BJ (cell line): ENCODE measurements around the gene ECHS1. TPM values are rescaled to one million over a fixed set of nuclear protein-coding genes. Genes with fewer than 3 reads are reported as not detected.
"Not testable (repeated sequence)": the region's sequence is repeated elsewhere in the genome, so short reads cannot be mapped to it uniquely, and the experiment has no call there.

ENCODE experiments used
- CTCF ChIA-PET: fragments of 350-600 bp; formaldehyde crosslinking; extraction: SDS; loops from one replicate; lab custom pipeline; 2021; ENCODE audit warnings: antibody characterized with exemption, inconsistent platforms; lab: Yijun Ruan, JAX
- POLR2A ChIA-PET: fragments of 300-600 bp; sonication (Branson Sonifier 250); formaldehyde crosslinking; extraction: SDS; loops from one replicate; lab custom pipeline; 2021; ENCODE audit warnings: antibody characterized with exemption; lab: Charles Lee
- DNase-seq: peaks from one replicate; pipeline ENCODE4 v3.0.0-alpha.2; 2011; ENCODE audit warnings: low read depth
- H3K27me3 ChIP-seq: 2 replicates; pipeline ENCODE4 v1.6.0; 2011; ENCODE audit warnings: low read length; ENCODE audit not compliant: control insufficient read depth, insufficient read depth
- H3K36me3 ChIP-seq: 2 replicates; pipeline ENCODE4 v1.5.1; 2011; ENCODE audit warnings: low read length; ENCODE audit not compliant: control insufficient read depth, insufficient read depth
- H3K4me3 ChIP-seq: 2 replicates; pipeline ENCODE4 v1.5.1; 2011; ENCODE audit warnings: low read depth, mild to moderate bottlenecking, control low read depth, low read length
- polyA plus RNA-seq: library from polyadenylated mRNA; depleted of rRNA; stranded (reverse); fragments of >200 nt; gene quantifications from 2 replicates; pipeline ENCODE4 v1.2.3, GENCODE V29; 2011
- TF ChIP-seq, protein P1 (sequence below): IDR thresholded peaks from 2 replicates; pipeline ENCODE4 v1.5.1; 2011; ENCODE audit warnings: low read depth, mild to moderate bottlenecking, control low read depth, inconsistent platforms, low read length, moderate library complexity; ENCODE audit not compliant: insufficient read depth

ECHS1 gene
- polyA plus RNA-seq, 1 experiment = 63.9 TPM

DNA sequence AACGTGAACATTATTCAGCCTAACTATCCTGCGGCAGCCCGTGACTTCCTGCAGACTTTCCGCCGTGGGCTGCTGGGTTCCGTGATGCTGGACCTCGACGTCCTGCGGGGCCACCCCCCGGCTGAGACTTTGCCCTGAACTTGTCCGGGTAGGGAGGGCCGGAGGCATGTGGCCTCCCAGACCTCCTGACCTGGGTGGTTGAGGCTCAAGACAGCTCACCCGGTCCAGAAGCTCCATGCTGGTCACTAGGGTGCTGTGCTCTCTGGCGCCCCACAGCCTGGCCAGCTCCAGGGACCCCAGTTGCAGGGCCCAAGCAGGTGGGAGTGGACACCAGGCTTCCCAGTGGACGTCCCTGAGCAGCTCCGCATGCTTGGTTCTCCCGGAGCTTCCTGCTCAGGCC is 46.9 kb upstream of the ECHS1 start:
- H3K4me3 ChIP-seq = no peak overlapping the region
- TF ChIP-seq, protein P1, sequence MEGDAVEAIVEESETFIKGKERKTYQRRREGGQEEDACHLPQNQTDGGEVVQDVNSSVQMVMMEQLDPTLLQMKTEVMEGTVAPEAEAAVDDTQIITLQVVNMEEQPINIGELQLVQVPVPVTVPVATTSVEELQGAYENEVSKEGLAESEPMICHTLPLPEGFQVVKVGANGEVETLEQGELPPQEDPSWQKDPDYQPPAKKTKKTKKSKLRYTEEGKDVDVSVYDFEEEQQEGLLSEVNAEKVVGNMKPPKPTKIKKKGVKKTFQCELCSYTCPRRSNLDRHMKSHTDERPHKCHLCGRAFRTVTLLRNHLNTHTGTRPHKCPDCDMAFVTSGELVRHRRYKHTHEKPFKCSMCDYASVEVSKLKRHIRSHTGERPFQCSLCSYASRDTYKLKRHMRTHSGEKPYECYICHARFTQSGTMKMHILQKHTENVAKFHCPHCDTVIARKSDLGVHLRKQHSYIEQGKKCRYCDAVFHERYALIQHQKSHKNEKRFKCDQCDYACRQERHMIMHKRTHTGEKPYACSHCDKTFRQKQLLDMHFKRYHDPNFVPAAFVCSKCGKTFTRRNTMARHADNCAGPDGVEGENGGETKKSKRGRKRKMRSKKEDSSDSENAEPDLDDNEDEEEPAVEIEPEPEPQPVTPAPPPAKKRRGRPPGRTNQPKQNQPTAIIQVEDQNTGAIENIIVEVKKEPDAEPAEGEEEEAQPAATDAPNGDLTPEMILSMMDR = no peak
- POLR2A ChIA-PET = no interaction called here
- CTCF ChIA-PET = interaction anchor here (1.2 to 2.0 kb wide), 2 partner anchors 17 to 19 kb away, joined by 4 to 6 read pairs; no protein-coding TSS in a partner anchor
- H3K27me3 ChIP-seq = no peaks in the 10 kb centered on the region; the same call in 1 of the 2 replicates
- no peak for DNase-seq
- H3K36me3 ChIP-seq = peaks cover 12% of the 10 kb centered on the region

DNA sequence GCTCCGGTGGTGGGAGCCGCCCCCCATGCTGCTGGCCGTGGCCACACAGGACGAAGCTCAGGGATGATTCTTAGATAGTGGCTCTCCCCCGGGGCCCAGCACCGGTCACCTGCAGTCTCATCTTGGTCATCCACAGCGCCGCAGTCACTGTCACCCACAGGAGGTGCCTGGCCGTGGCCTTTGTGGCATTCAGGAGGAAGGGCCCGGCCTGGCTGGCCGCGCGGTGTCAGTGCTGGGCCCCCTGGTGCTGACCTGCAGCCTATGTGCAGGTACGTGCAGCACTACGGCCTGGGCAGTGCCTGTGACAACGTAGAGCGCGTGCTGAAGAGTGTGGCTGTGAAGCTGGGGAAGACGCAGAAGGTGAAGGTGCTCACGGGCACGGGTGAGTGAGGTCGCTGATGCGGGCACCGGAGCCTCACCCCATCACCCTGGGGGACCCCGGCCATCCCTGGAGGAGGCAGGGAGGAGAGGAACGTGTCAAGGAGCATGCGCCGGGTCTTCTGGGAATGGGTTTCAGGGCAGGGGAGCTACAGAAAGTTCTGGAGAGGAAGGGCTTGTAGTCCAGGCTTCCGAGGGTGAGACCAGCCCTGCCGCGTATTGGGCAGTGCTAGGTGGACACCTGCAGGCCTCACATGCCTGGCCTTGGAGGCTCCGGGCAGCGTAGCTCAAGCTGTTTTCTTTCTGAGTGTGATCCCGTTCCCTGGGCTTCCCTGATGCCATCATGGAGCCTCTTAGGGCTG is 46.2 kb upstream of the ECHS1 start:
- no peak overlapping the region for H3K4me3 ChIP-seq
- TF ChIP-seq, protein P1 = no peak
- ChIA-PET POLR2A (no interaction called here), CTCF (interaction anchor here (2.0 kb wide), 1 partner anchor 19 kb away, joined by 6 read pairs; no protein-coding TSS in a partner anchor)
- H3K36me3 ChIP-seq = peaks cover 12% of the 10 kb centered on the region
- no peak for DNase-seq
- no peaks in the 10 kb centered on the region; the same call in 1 of the 2 replicates for H3K27me3 ChIP-seq

DNA sequence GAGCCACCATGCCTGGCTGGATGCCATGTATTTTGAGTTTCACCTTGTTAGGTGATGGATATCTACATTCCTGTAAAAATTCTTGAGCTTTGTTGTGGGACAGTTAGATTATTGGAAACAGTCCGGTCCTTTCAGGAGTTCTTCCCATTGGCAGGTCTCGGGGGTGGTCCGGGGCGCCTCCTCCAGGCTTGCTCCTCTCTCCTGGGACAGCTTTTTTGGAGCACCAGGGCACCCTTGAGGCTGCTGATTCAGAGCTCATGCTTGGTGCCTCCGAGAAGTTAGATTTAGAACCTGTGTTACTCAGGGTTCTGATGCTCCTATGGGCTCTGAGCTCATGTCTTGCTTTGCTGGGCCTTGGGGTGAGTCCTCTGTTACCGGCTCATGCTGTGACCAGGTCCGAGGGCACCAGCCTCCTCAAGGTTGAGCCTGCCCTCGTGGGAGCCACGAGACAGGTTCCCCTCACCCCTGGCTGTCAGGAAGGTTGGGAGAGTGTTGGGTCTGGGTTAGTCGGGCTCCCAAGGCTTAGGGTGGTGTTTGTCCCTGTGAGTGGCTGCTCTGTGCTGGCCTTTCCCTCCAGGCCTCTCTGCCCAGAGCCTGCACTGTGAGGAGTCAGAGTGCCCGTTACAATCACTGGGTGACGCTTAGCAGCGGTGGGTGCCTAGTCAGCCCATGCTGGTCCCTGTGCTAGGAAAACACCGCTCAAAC is 45.3 kb upstream of the ECHS1 start:
- ChIA-PET POLR2A (no interaction called here), CTCF (no interaction called here)
- no peak for DNase-seq
- peaks cover 12% of the 10 kb centered on the region for H3K36me3 ChIP-seq
- H3K27me3 ChIP-seq = no peaks in the 10 kb centered on the region; the same call in 1 of the 2 replicates
- TF ChIP-seq, protein P1 = no peak
- no peak overlapping the region for H3K4me3 ChIP-seq

DNA sequence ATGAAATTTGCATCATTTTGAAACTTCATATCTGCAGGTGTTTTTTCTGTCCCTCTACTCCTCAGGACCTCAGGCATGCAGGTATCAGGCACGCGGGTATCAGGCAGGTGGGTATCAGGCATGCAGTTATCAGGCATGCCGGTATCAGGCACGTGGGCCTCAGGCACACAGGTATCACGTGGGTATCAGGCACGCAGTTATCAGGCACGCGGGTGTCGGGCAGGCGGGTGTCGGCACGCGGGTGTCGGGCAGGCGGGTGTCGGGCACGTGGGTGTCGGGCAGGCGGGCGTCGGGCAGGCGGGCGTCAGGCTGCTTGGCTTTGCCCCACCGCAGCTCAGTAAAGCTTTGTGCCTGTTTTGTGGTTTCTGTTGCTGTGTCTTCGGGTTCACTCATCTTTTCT is 42.6 kb upstream of the ECHS1 start:
- POLR2A ChIA-PET = no interaction called here
- no peak for DNase-seq
- CTCF ChIA-PET = interaction anchor here (0.8 kb wide), 1 partner anchor 194 kb away, joined by 3 read pairs; no protein-coding TSS in a partner anchor
- H3K27me3 ChIP-seq = no peaks in the 10 kb centered on the region
- no peak overlapping the region for H3K4me3 ChIP-seq
- TF ChIP-seq, protein P1 = no peak
- peaks cover 13% of the 10 kb centered on the region for H3K36me3 ChIP-seq

DNA sequence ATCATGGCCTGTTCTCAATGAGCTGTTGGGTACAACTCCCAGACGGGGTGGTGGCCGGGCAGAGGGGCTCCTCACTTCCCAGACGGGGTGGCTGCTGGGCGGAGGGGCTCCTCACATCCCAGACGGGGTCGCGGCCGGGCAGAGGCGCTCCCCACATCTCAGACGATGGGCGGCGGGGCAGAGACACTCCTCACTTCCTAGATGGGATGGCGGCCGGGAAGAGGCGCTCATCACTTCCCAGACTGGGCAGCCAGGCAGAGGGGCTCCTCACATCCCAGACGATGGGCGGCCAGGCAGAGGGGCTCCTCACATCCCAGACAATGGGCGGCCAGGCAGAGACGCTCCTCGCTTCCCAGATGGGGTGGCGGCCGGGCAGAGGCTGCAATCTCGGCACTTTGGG is 41.2 kb upstream of the ECHS1 start:
- H3K4me3 ChIP-seq, H3K27me3 ChIP-seq, POLR2A ChIA-PET, H3K36me3 ChIP-seq, CTCF ChIA-PET, DNase-seq: not testable (repeated sequence)
